Heart right ventricle (tissue), 16 donors: ENCODE data around the gene LAD1. TPM values are rescaled to one million over a fixed set of nuclear protein-coding genes. Genes with fewer than 3 reads are reported as not detected.

Source experiments
- ATAC-seq, 8 donors: fragments of 200-7000 bp; cut with Tn5 transposase; one replicate each; pipeline ENCODE4 v1.9.1; 2020; ENCODE audit warnings: mild to moderate bottlenecking in 8 of 8, moderate library complexity in 8 of 8, moderate number of reproducible peaks in 1 of 8
- DNase-seq, 2 donors: peaks; one replicate each; pipeline ENCODE4 v3.0.0-alpha.2; 2020
- H3K27ac ChIP-seq, 10 donors: fragments of 200-600 bp; sonication (generic) in 2 of 10; one replicate each; pipeline versions ENCODE4 v1.5.0 to v1.8.0; 2020 to 2022; ENCODE audit warnings: mild to moderate bottlenecking in 3 of 10
- H3K27me3 ChIP-seq, 7 donors: fragments of 200-600 bp; one replicate each; pipeline ENCODE4 v1.8.0; 2021 to 2022; ENCODE audit warnings: mild to moderate bottlenecking in 2 of 7
- H3K36me3 ChIP-seq, 9 donors: fragments of 200-600 bp; sonication (generic) in 1 of 9; one replicate each; pipeline versions ENCODE4 v1.5.0 to v1.8.0; 2020 to 2022; ENCODE audit warnings: mild to moderate bottlenecking in 2 of 9
- H3K4me1 ChIP-seq, 9 donors: fragments of 200-600 bp; sonication (generic) in 1 of 9; one replicate each; pipeline versions ENCODE4 v1.5.0 to v1.8.0; 2020 to 2022; ENCODE audit warnings: mild to moderate bottlenecking in 4 of 9
- H3K4me3 ChIP-seq, 10 donors: fragments of 200-600 bp; sonication (generic) in 2 of 10; one replicate each; pipeline versions ENCODE4 v1.5.0 to v1.8.0; 2020 to 2022; ENCODE audit warnings: mild to moderate bottlenecking in 7 of 10, moderate library complexity in 2 of 10
- H3K9me3 ChIP-seq, 11 donors: fragments of 200-600 bp in 10 of 11; sonication (generic) in 2 of 11; one replicate each; pipeline versions ENCODE4 v1.5.0 to v1.8.0; 2013 to 2022; ENCODE audit warnings: mild to moderate bottlenecking in 2 of 11, control low read depth in 1 of 11, moderate library complexity in 1 of 11
- WGBS, 2 donors: extraction: QIAGEN DNeasy Blood & Tissue Kit; methylation state at CpG; one replicate each; pipeline ENCODE4 v1.1.7; 2013; ENCODE audit warnings: inconsistent platforms in 1 of 2; 5-methylcytosine and 5-hydroxymethylcytosine counted together
- intact Hi-C, 10 donors: fragments of 100-400 bp; cut with DNase I; formaldehyde crosslinking; loops; one replicate each; pipeline versions ENCODE4 v1.11.1 to v1.14.2; 2022
- long read RNA-seq, 3 donors: library from polyadenylated mRNA; unstranded; transcript quantifications; one replicate each; pipeline ENCODE4 v2.0.0, GENCODE V29; 2020 to 2021
- polyA plus RNA-seq, 2 donors: library from polyadenylated mRNA; stranded (reverse); fragments of 200-250 nt; gene quantifications; one replicate each; pipeline ENCODE4 v1.2.3, GENCODE V29; 2013
- total RNA-seq, 10 donors: library from RNA; stranded (reverse); fragmentation: NEBNext Ultra II Directional in 3 of 10; extraction: Animal tissue kit (Norgen Biotek cat#: 25700) in 3 of 10; gene quantifications; one replicate each; pipeline versions ENCODE4 v1.2.1 to v1.2.4, GENCODE V29; 2021 to 2023
- TF ChIP-seq, protein P1 (sequence below), 9 donors: fragments of 200-600 bp; sonication (generic) in 2 of 9; IDR thresholded peaks; one replicate each; pipeline versions ENCODE4 v1.5.0 to v1.8.0; 2021 to 2022; ENCODE audit warnings: antibody characterized with exemption in 9 of 9, mild to moderate bottlenecking in 5 of 9, moderate library complexity in 1 of 9
- donor health status: Arrhythmogenic right ventricular cardiomyopathy.
- donor health status: ischemic (EF 13 %, LVEDD 7.1; RV severe dilation, severe dysfunction).
- donor health status: healthy with polysubstance abuse.
- donor health status: DM: no; HTN: yes; CAD: no.
- donor health status: DM: no; HTN: no; CAD: no.
- donor health status: ischemic (EF 25% LVEDD 6.9; RV normal size, moderate dysfunction).
- donor health status: ischemic (EF 25% LVEDD 5.7; RV mildly dilated, moderate dysfunction).
- donor health status: healthy.
- donor health status: DM: yes; HTN: yes; CAD: no.
- donor health status: Ischemic cardiomyopathy.
- donor health status: ischemic (EF 35%, LVEDD 5.7; RV mildly dilated, moderate dysfunction).
- donor health status: nonischemic (EF 11% LVEDD 7.7; RV severe dilation, severe dysfunction).
- donor health status: DM: yes; HTN: yes; CAD: no.
- donor health status: PGD.
- donor health status: ischemic (EF 29% LVEDD 5.4; RV normal size, mild dysfunction).
- donor health status: nonischemic (EF 23%, LVEDD 6.1; RV moderate dilation, normal function).

Gene LAD1, protein sequence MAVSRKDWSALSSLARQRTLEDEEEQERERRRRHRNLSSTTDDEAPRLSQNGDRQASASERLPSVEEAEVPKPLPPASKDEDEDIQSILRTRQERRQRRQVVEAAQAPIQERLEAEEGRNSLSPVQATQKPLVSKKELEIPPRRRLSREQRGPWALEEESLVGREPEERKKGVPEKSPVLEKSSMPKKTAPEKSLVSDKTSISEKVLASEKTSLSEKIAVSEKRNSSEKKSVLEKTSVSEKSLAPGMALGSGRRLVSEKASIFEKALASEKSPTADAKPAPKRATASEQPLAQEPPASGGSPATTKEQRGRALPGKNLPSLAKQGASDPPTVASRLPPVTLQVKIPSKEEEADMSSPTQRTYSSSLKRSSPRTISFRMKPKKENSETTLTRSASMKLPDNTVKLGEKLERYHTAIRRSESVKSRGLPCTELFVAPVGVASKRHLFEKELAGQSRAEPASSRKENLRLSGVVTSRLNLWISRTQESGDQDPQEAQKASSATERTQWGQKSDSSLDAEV
- total RNA-seq (10 to 100 TPM in 1 of 10 donors, 1 to 10 TPM in 8, under 1 TPM in 1; 0.85 to 12.9 (median 2.9) TPM), polyA plus RNA-seq (10 to 100 TPM in 1 of 2 donors, 1 to 10 TPM in 1; 2.6 to 42.2 TPM)
- long read RNA-seq, donor 1, partial matches to known transcripts, result 0 of 5 reads
- long read RNA-seq, donor 1, other reads (novel, unspliced or antisense), result 5 of 5 reads
- long read RNA-seq, donor 2, partial matches to known transcripts, result 0 of 10 reads
- long read RNA-seq, donor 2, other reads (novel, unspliced or antisense), result 9 of 10 reads
- long read RNA-seq, donor 3, partial matches to known transcripts, result 0 of 2 reads
- long read RNA-seq, donor 3, other reads (novel, unspliced or antisense), result 2 of 2 reads

DNA sequence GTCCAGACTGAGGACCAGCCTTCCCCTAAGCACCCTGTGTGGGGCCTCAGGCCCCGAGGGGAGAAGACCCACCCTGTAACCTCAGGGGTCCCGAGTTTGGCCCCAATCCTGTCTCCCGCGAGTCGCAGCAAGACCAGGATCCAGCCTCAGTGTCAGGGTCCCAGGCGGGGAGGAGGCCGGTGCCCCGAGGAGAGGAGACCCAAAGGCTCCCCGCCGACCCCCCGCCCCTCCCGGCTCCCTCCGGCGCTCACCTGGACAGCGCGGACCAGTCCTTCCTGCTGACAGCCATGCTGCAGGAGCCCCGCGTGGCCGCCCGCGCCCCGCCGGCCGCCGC, at the start of gene LAD1:
Gene LAD1, minus strand, starts transcription at position 307 of the 334 bp plus-strand sequence. Its CDS starts 18 bp downstream, at position 289.
- Histone ChIP-seq H3K4me3 (peak within 1 kb of the TSS in 8 of 10 donors; percentile 7 to 32 (median 28)), H3K36me3 (no peaks in the 10 kb centered on the region), H3K27me3 (peaks cover 0 to 58% (median 31%) of the 10 kb centered on the region in 7 donors), H3K27ac (no peak within 1 kb of the TSS), H3K4me1 (peaks cover 0 to 53% (median 13%) of the 10 kb centered on the region in 9 donors), H3K9me3 (no peaks in the 10 kb centered on the region)
- 16 to 25% methylated on average over 25 of the region's 25 CpGs for WGBS, 2 donors
- TF ChIP-seq, protein P1, sequence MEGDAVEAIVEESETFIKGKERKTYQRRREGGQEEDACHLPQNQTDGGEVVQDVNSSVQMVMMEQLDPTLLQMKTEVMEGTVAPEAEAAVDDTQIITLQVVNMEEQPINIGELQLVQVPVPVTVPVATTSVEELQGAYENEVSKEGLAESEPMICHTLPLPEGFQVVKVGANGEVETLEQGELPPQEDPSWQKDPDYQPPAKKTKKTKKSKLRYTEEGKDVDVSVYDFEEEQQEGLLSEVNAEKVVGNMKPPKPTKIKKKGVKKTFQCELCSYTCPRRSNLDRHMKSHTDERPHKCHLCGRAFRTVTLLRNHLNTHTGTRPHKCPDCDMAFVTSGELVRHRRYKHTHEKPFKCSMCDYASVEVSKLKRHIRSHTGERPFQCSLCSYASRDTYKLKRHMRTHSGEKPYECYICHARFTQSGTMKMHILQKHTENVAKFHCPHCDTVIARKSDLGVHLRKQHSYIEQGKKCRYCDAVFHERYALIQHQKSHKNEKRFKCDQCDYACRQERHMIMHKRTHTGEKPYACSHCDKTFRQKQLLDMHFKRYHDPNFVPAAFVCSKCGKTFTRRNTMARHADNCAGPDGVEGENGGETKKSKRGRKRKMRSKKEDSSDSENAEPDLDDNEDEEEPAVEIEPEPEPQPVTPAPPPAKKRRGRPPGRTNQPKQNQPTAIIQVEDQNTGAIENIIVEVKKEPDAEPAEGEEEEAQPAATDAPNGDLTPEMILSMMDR (IDR thresholded peaks at IDR 0.05), result no peak
- no peak for DNase-seq
- intact Hi-C loops, result no loop called here
- peak in 1 of 8 donors; percentile 7 for ATAC-seq

DNA sequence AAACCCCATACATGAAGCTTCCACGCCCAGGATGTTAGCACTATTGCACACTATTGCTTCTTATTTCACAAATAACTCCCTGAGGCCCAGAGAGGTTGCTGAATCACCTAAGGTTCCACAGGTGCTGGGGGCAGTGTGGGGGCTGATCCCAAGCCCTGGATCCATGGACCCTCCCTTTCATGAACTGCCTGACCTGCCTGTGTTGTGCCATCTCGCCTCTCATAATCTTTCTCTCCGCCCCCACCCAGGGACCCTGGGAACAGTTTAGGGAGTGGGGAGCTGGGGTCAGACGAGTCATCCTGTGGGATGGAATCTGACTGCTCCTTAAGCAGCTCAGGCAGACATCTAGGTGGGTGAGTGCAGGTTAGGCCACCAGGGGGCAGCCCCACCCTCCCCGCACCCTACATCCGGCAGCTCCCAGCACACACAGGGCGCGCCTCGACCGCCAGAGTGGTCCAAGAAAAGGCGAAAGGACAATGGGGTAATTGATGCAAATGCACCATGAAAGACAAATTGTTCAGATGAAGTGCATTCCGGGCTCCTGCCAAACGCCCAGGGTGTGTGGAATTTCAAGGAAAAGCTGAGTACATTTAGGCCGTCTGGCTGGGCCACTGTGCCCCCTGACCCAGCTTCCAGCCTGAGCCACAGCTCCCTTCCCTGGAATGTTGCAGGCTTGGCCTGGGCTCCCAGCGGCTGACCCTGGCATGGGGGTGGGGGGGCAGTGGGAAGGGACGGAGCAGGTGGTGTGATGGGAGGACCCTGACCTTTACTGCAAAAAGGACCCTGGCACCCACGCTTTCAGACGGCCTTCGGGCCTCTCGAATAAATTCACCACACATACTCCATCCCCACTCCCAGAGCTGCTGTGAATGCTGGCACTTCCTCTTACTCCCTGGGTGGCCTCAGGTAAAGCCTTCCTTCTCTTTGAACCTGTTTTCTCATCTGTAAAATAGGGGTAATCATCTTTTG, 49.1 kb upstream of the LAD1 start:
- intact Hi-C loops, result loop anchor here (1.0 to 5.0 kb wide), 5 partner anchors 31 to 65 kb away; no protein-coding TSS in a partner anchor
- TF ChIP-seq, protein P1 (IDR thresholded peaks at IDR 0.05), result peak; percentile 76 to 91 (median 87)
- Histone ChIP-seq H3K4me1 (peaks cover 3 to 42% (median 30%) of the 10 kb centered on the region in 9 donors), H3K27me3 (no peaks in the 10 kb centered on the region), H3K9me3 (no peaks in the 10 kb centered on the region), H3K36me3 (no peaks in the 10 kb centered on the region), H3K4me3 (no peak overlapping the region), H3K27ac (peak overlapping the region in 9 of 10 donors; percentile 27 to 83 (median 64))
- peak; percentile 74 to 82 for DNase-seq
- ATAC-seq, result peak; percentile 75 to 84 (median 82)
- WGBS, 2 donors, result 35 to 37% methylated on average over 20 of the region's 20 CpGs

DNA sequence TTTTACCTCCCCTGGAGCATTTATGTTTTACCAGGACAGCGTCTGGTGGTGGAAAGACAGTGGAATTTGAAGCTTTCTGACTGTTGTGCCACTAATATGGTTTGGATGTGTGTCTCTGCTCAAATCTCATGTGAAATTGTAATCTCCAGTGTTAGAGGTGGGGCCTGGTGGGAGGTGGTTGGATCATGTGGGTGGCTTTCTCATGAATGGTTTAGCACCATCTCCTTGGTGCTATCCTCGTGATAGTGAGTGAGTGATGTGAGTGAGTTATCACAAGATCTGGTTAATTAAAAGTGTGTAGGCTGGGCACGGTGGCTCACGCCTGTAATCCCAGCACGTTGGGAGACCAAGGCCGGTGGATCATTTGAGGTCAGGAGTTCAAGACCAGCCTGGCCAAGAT, 46.2 kb upstream of the LAD1 start:
- Histone ChIP-seq H3K27me3 (no peaks in the 10 kb centered on the region), H3K36me3 (no peaks in the 10 kb centered on the region), H3K4me3 (no peak overlapping the region), H3K9me3 (peaks cover 0 to 4% (median 0%) of the 10 kb centered on the region in 11 donors), H3K4me1 (peaks cover 3 to 28% (median 21%) of the 10 kb centered on the region in 9 donors), H3K27ac (no peak overlapping the region)
- 94 to 96% methylated on average over 6 of the region's 6 CpGs for WGBS, 2 donors
- intact Hi-C loops, result loop anchor here in 7 of 10 donors (5.0 kb wide), 2 partner anchors 37 to 67 kb away; no protein-coding TSS in a partner anchor
- no peak for DNase-seq
- no peak for ATAC-seq
- TF ChIP-seq, protein P1 (IDR thresholded peaks at IDR 0.05), result no peak
